HCT116 (cell line): ENCODE data around the gene CFD. TPM values are rescaled to one million over a fixed set of nuclear protein-coding genes. Genes with fewer than 3 reads are reported as not detected.
A peak's percentile ranks its signal among the peaks of the same experiment; 100 is the strongest.

Experiments used
- ATAC-seq: fragments of 200-7000 bp; cut with Tn5 transposase; 2 replicates; pipeline ENCODE4 v1.9.1; 2020; ENCODE audit warnings: mild to moderate bottlenecking, moderate library complexity
- BruUV-seq: library from RNA; stranded (reverse); fragments of 400-500 nt; replicated peaks from 2 replicates; lab custom pipeline; 2021; lab: Mats Ljungman, UMichigan
- CTCF ChIA-PET: fragments of 300-600 bp; sonication (Branson Sonifier 250); formaldehyde crosslinking; loops from one replicate; lab custom pipeline; 2021; ENCODE audit warnings: antibody characterized with exemption; lab: Charles Lee
- POLR2A ChIA-PET: fragments of 300-600, 350-600 bp; sonication (Branson Sonifier 250); formaldehyde crosslinking; loops from one replicate; lab custom pipeline; 2021; ENCODE audit warnings: antibody characterized with exemption; lab: Charles Lee
- RAD21 ChIA-PET, 2 experiments: fragments of 300-600 bp; sonication (Branson Sonifier 250); formaldehyde crosslinking; loops; one replicate each; lab custom pipeline; 2023; ENCODE audit warnings: low total read pairs in 2 of 2; ENCODE audit not compliant: uncharacterized antibody in 2 of 2, unreplicated experiment in 2 of 2, low non-redundant PET in 1 of 2; lab: Charles Lee
- DNase-seq: peaks from one replicate; pipeline ENCODE4 v3.0.0-alpha.2; 2010; ENCODE audit warnings: low read depth, low spot score
- H2AFZ ChIP-seq: fragments of 200-600 bp; shearing (Covaris generic), sonication (generic); 2 replicates; pipeline ENCODE4 v1.6.1; 2017; ENCODE audit warnings: low read depth, mixed run types, mixed read lengths, antibody characterized with exemption, low read length; ENCODE audit not compliant: poor library complexity, severe bottlenecking
- H3K27ac ChIP-seq: 2 replicates; pipeline ENCODE4 v1.5.1; 2012; ENCODE audit warnings: low read depth, low read length
- H3K27me3 ChIP-seq: fragments of 200-600 bp; sonication (generic); 2 replicates; pipeline ENCODE4 v1.6.1; 2016; ENCODE audit warnings: mixed run types, low read length, mixed read lengths; ENCODE audit not compliant: insufficient read depth
- H3K36me3 ChIP-seq, 2 experiments: fragments of 200-500 bp in 1 of 2; fragments of 200-600 bp in 1 of 2; sonication (Bioruptor generic) in 1 of 2; sonication (generic) in 1 of 2; 2 replicates each; pipeline versions ENCODE4 v1.5.1 to v1.6.1; 2014 to 2016; ENCODE audit warnings: low read length in 2 of 2, inconsistent platforms in 1 of 2, mixed read lengths in 1 of 2, mixed run types in 1 of 2; ENCODE audit not compliant: insufficient read depth in 2 of 2, control insufficient read depth in 1 of 2
- H3K4me1 ChIP-seq, 2 experiments: fragments of 200-600 bp in 1 of 2; sonication (generic) in 1 of 2; 2 replicates each; pipeline versions ENCODE4 v1.5.1 to v1.6.1; 2012 to 2017; ENCODE audit warnings: low read length in 2 of 2, inconsistent platforms in 1 of 2, mild to moderate bottlenecking in 1 of 2, mixed read lengths in 1 of 2, mixed run types in 1 of 2, moderate library complexity in 1 of 2; ENCODE audit not compliant: insufficient read depth in 2 of 2, control insufficient read depth in 1 of 2
- H3K4me2 ChIP-seq: fragments of 200-600 bp; sonication (generic); 2 replicates; pipeline ENCODE4 v1.6.1; 2017; ENCODE audit warnings: mixed run types, low read length, mixed read lengths
- H3K4me3 ChIP-seq, 2 experiments: fragments of 200-600 bp in 1 of 2; sonication (generic) in 1 of 2; replicated peaks in 1 of 2; 2 replicates each; pipeline ENCODE4 v1.5.1; 2011 to 2016; ENCODE audit warnings: low read length in 2 of 2, control low read depth in 1 of 2, low read depth in 1 of 2, mild to moderate bottlenecking in 1 of 2, mixed read lengths in 1 of 2, mixed run types in 1 of 2
- H3K79me2 ChIP-seq: fragments of 200-600 bp; sonication (generic); 2 replicates; pipeline ENCODE4 v1.6.1; 2017; ENCODE audit warnings: mild to moderate bottlenecking, mixed run types, low read length, moderate library complexity, mixed read lengths; ENCODE audit not compliant: insufficient read depth
- H3K9ac ChIP-seq: fragments of 200-600 bp; sonication (generic); 2 replicates; pipeline ENCODE4 v1.6.1; 2016; ENCODE audit warnings: low read length, mixed read lengths
- H3K9me2 ChIP-seq: fragments of 200-600 bp; sonication (generic), shearing (Covaris generic); 2 replicates; pipeline ENCODE4 v1.6.1; 2017; ENCODE audit warnings: mixed run types, mild to moderate bottlenecking, moderate library complexity; ENCODE audit not compliant: insufficient read depth
- H3K9me3 ChIP-seq, 2 experiments: fragments of 200-500 bp in 1 of 2; fragments of 200-600 bp in 1 of 2; sonication (Bioruptor generic) in 1 of 2; sonication (generic) in 1 of 2; 2 replicates each; pipeline ENCODE4 v1.6.1; 2014 to 2017; ENCODE audit warnings: low read length in 2 of 2, mixed read lengths in 2 of 2, inconsistent platforms in 1 of 2, low read depth in 1 of 2, mild to moderate bottlenecking in 1 of 2, mixed run types in 1 of 2, moderate library complexity in 1 of 2; ENCODE audit not compliant: control insufficient read depth in 1 of 2, insufficient read depth in 1 of 2
- H4K20me1 ChIP-seq: fragments of 200-600 bp; sonication (generic), shearing (Covaris generic); 2 replicates; pipeline ENCODE4 v1.6.1; 2017; ENCODE audit warnings: mixed run types, mild to moderate bottlenecking, moderate library complexity; ENCODE audit not compliant: insufficient read depth
- CEBPB ChIP-seq: IDR thresholded peaks from 2 replicates; pipeline ENCODE4 v1.6.1; 2012; ENCODE audit warnings: low read depth
- ELF1 ChIP-seq: IDR thresholded peaks from 2 replicates; pipeline ENCODE4 v1.6.1; 2012; ENCODE audit warnings: low read depth, borderline replicate concordance
- EZH2 ChIP-seq: fragments of 200-600 bp; sonication (generic); IDR thresholded peaks from 2 replicates; pipeline ENCODE4 v1.6.1; 2017; ENCODE audit warnings: antibody characterized with exemption, mixed run types
- EZH2phosphoT487 ChIP-seq: fragments of 200-600 bp; IDR thresholded peaks from 2 replicates; pipeline ENCODE4 v1.6.1; 2018; ENCODE audit warnings: antibody characterized with exemption, borderline replicate concordance
- FOSL1 ChIP-seq: IDR thresholded peaks from 2 replicates; pipeline ENCODE4 v1.6.1; 2012; ENCODE audit warnings: low read depth
- JUND ChIP-seq: IDR thresholded peaks from 2 replicates; pipeline ENCODE4 v1.6.1; 2012
- POLR2AphosphoS5 ChIP-seq: IDR thresholded peaks from 2 replicates; pipeline ENCODE4 v1.6.1; 2011; ENCODE audit warnings: mild to moderate bottlenecking, low read depth, low read length, moderate library complexity
- RAD21 ChIP-seq: IDR thresholded peaks from 2 replicates; pipeline ENCODE4 v1.6.1; 2012; ENCODE audit warnings: low read depth, mild to moderate bottlenecking
- SIN3A ChIP-seq: IDR thresholded peaks from 2 replicates; pipeline ENCODE4 v1.6.1; 2012; ENCODE audit warnings: low read depth
- SRF ChIP-seq: IDR thresholded peaks from 2 replicates; pipeline ENCODE4 v1.6.1; 2012; ENCODE audit warnings: low read depth
- TCF7L2 ChIP-seq: IDR thresholded peaks from 2 replicates; pipeline ENCODE4 v1.7.0; 2011; ENCODE audit warnings: borderline replicate concordance, inconsistent platforms; ENCODE audit not compliant: insufficient read depth, insufficient read length; ENCODE audit errors: extremely low read depth
- YY1 ChIP-seq: IDR thresholded peaks from 2 replicates; pipeline ENCODE4 v1.6.1; 2011; ENCODE audit warnings: low read length, low read depth, moderate library complexity, mild to moderate bottlenecking; ENCODE audit not compliant: insufficient replicate concordance; ENCODE audit errors: extremely low read depth
- ZFX ChIP-seq: fragments of 450-650 bp; IDR thresholded peaks from 2 replicates; pipeline ENCODE4 v1.6.1; 2017
- ZNF274 ChIP-seq: fragments of 200-500 bp; sonication (Bioruptor generic); IDR thresholded peaks from 2 replicates; pipeline ENCODE4 v1.6.1; 2014; ENCODE audit warnings: mild to moderate bottlenecking, low read depth, low read length, inconsistent platforms
- intact Hi-C: fragments of 100-400 bp; cut with micrococcal nuclease; formaldehyde crosslinking; loops from 2 replicates; pipeline ENCODE4 v1.10.0; 2022
- total RNA-seq: library from RNA; stranded (reverse); gene quantifications from one replicate; pipeline ENCODE4 v1.2.1, GENCODE V29; 2021; ENCODE audit not compliant: unreplicated experiment
- TF ChIP-seq, protein P1 (sequence below): IDR thresholded peaks from 2 replicates; pipeline ENCODE4 v1.6.1; 2012; ENCODE audit warnings: low read depth
- TF ChIP-seq, protein P2 (sequence below), 3 experiments: fragments of 200-600 bp in 1 of 3; sonication (generic) in 1 of 3; IDR thresholded peaks in 2 of 3; conservative IDR thresholded peaks in 1 of 3; 2 replicates each; pipeline ENCODE4 v1.5.1; 2012 to 2017; ENCODE audit warnings: low read depth in 2 of 3, low read length in 2 of 3, antibody characterized with exemption in 1 of 3, borderline replicate concordance in 1 of 3, control low read depth in 1 of 3, mild to moderate bottlenecking in 1 of 3, mixed read lengths in 1 of 3, mixed run types in 1 of 3, moderate library complexity in 1 of 3; ENCODE audit not compliant: insufficient read depth in 1 of 3
- TF ChIP-seq, protein P3 (sequence below): IDR thresholded peaks from 2 replicates; pipeline ENCODE4 v1.6.1; 2011; ENCODE audit warnings: mild to moderate bottlenecking, low read length, moderate library complexity; ENCODE audit not compliant: insufficient replicate concordance; ENCODE audit errors: extremely low read depth
- TF ChIP-seq, protein P4 (sequence below): IDR thresholded peaks from 2 replicates; pipeline ENCODE4 v1.6.1; 2012

CFD gene
- total RNA-seq, 1 experiment from 2014 or later: 80.2 TPM

DNA sequence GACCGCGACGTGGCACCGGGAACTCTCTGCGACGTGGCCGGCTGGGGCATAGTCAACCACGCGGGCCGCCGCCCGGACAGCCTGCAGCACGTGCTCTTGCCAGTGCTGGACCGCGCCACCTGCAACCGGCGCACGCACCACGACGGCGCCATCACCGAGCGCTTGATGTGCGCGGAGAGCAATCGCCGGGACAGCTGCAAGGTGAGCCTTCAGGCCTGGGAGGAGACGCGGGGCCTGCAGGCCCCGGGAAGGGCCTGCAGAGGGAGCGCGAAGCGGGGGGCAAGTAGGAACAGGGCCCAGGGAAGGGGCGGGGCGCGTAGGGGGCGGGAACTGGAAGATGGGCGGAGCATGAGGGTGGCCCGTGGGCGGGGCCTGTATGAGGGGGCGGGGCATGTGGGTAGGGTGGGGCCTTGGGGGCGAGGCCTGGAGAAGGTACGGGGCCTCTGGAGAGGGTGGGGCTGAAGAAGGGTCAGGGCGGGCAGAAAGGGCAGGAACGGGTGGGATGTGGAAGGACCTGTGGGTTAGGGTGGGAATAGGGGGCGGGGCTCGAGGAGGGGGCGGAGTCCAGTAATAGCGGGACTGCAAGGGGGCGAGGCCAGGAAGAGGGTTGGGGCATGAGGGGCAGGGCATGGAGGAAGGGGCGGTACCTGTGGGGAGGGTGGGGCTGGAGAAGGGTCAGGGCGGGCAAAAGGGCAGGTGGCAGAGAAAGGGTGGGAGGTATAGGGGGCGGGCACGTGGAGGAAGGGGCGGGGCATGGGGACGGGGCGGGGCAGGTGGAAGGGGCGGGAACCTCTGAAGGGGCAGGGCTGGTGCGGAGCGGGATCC is 2.5 kb downstream of the CFD start:
- ChIA-PET POLR2A (no interaction called here), RAD21 (no interaction called here), CTCF (interaction anchor here (0.6 kb wide), 1 partner anchor 13 kb away, joined by 10 read pairs; no protein-coding TSS in a partner anchor)
- no peaks in the 10 kb centered on the region; a peak in 1 of 4 replicates for H3K36me3 ChIP-seq
- peaks cover 14 to 32% of the 10 kb centered on the region in 2 experiments for H3K4me1 ChIP-seq
- peak overlapping the region; percentile 71 to 78 for H3K4me3 ChIP-seq
- H3K9me2 ChIP-seq: no peaks in the 10 kb centered on the region
- intact Hi-C loops: loop anchor here (2.0 kb wide), 1 partner anchor 91 kb away; no protein-coding TSS in a partner anchor
- ATAC-seq (peak; percentile 38), DNase-seq (peak; percentile 63)
- no TSS peak for BruUV-seq
- H3K9me3 ChIP-seq: no peaks in the 10 kb centered on the region
- no peaks in the 10 kb centered on the region for H3K79me2 ChIP-seq
- H2AFZ ChIP-seq: no peak overlapping the region
- H3K27ac ChIP-seq: peak overlapping the region; percentile 71
- H4K20me1 ChIP-seq: no peaks in the 10 kb centered on the region
- peak overlapping the region; percentile 88 for H3K4me2 ChIP-seq
- peak overlapping the region; percentile 83 for H3K9ac ChIP-seq
- H3K27me3 ChIP-seq: no peaks in the 10 kb centered on the region
- no peak for TF ChIP-seq JUND
- TF ChIP-seq, protein P1, sequence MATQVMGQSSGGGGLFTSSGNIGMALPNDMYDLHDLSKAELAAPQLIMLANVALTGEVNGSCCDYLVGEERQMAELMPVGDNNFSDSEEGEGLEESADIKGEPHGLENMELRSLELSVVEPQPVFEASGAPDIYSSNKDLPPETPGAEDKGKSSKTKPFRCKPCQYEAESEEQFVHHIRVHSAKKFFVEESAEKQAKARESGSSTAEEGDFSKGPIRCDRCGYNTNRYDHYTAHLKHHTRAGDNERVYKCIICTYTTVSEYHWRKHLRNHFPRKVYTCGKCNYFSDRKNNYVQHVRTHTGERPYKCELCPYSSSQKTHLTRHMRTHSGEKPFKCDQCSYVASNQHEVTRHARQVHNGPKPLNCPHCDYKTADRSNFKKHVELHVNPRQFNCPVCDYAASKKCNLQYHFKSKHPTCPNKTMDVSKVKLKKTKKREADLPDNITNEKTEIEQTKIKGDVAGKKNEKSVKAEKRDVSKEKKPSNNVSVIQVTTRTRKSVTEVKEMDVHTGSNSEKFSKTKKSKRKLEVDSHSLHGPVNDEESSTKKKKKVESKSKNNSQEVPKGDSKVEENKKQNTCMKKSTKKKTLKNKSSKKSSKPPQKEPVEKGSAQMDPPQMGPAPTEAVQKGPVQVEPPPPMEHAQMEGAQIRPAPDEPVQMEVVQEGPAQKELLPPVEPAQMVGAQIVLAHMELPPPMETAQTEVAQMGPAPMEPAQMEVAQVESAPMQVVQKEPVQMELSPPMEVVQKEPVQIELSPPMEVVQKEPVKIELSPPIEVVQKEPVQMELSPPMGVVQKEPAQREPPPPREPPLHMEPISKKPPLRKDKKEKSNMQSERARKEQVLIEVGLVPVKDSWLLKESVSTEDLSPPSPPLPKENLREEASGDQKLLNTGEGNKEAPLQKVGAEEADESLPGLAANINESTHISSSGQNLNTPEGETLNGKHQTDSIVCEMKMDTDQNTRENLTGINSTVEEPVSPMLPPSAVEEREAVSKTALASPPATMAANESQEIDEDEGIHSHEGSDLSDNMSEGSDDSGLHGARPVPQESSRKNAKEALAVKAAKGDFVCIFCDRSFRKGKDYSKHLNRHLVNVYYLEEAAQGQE: no peak
- no peak for TF ChIP-seq ELF1
- TF ChIP-seq, protein P2, sequence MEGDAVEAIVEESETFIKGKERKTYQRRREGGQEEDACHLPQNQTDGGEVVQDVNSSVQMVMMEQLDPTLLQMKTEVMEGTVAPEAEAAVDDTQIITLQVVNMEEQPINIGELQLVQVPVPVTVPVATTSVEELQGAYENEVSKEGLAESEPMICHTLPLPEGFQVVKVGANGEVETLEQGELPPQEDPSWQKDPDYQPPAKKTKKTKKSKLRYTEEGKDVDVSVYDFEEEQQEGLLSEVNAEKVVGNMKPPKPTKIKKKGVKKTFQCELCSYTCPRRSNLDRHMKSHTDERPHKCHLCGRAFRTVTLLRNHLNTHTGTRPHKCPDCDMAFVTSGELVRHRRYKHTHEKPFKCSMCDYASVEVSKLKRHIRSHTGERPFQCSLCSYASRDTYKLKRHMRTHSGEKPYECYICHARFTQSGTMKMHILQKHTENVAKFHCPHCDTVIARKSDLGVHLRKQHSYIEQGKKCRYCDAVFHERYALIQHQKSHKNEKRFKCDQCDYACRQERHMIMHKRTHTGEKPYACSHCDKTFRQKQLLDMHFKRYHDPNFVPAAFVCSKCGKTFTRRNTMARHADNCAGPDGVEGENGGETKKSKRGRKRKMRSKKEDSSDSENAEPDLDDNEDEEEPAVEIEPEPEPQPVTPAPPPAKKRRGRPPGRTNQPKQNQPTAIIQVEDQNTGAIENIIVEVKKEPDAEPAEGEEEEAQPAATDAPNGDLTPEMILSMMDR (IDR thresholded peaks at IDR 0.05 in 2 of 3, conservative IDR thresholded peaks at IDR 0.05 in 1 of 3; ENCODE audit: borderline replicate concordance in 1 of 3, insufficient read depth in 1 of 3, low read depth in 2 of 3, low read length in 2 of 3): peak in 2 of 3 experiments; percentile 31 to 46; a peak in 5 of 6 replicates
- TF ChIP-seq POLR2AphosphoS5: no peak
- TF ChIP-seq RAD21: 0 out of 2 replicates have a peak, but pooled peaks have one; percentile 27
- TF ChIP-seq YY1: peak; percentile 32
- no peak for TF ChIP-seq SIN3A
- no peak for TF ChIP-seq CEBPB
- peak; percentile 51; the same call in 1 of the 2 replicates for TF ChIP-seq ZFX
- TF ChIP-seq FOSL1: no peak
- TF ChIP-seq EZH2phosphoT487: no peak
- no peak for TF ChIP-seq ZNF274
- TF ChIP-seq, protein P3, sequence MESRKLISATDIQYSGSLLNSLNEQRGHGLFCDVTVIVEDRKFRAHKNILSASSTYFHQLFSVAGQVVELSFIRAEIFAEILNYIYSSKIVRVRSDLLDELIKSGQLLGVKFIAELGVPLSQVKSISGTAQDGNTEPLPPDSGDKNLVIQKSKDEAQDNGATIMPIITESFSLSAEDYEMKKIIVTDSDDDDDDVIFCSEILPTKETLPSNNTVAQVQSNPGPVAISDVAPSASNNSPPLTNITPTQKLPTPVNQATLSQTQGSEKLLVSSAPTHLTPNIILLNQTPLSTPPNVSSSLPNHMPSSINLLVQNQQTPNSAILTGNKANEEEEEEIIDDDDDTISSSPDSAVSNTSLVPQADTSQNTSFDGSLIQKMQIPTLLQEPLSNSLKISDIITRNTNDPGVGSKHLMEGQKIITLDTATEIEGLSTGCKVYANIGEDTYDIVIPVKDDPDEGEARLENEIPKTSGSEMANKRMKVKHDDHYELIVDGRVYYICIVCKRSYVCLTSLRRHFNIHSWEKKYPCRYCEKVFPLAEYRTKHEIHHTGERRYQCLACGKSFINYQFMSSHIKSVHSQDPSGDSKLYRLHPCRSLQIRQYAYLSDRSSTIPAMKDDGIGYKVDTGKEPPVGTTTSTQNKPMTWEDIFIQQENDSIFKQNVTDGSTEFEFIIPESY: no peak
- TF ChIP-seq EZH2: no peak
- TF ChIP-seq SRF: no peak
- no peak for TF ChIP-seq TCF7L2
- TF ChIP-seq, protein P4, sequence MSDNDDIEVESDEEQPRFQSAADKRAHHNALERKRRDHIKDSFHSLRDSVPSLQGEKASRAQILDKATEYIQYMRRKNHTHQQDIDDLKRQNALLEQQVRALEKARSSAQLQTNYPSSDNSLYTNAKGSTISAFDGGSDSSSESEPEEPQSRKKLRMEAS: peak; percentile 91
